GM19035 (cell line): Measurements from ENCODE around the gene ADAMTS2.

ENCODE experiments used
- ATAC-seq: cut with Tn5 transposase; IDR thresholded peaks from one replicate; pipeline ENCODE4 v1.9.1; 2021; ENCODE audit not compliant: unreplicated experiment

Gene ADAMTS2

DNA sequence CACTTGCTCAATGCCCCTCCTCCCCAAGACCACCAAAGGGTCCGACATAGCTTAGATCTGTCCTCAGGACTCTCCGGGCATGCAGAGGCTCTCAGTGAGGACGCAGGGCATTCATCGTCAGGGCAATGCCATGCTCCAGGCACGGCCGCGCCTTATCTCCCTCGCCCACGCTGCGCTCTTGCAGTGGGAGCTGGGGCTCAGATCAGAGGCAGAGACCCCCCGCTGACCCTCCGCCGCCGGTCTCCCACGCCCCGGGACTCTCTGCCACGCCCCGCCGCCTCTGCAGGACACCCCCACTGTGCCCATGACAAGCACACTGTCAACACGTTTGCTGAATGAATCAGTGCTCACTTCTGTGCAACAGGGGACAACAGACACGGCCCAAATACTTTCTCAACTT lies 140.7 kb downstream of the ADAMTS2 start:
- ATAC-seq: no peak

DNA sequence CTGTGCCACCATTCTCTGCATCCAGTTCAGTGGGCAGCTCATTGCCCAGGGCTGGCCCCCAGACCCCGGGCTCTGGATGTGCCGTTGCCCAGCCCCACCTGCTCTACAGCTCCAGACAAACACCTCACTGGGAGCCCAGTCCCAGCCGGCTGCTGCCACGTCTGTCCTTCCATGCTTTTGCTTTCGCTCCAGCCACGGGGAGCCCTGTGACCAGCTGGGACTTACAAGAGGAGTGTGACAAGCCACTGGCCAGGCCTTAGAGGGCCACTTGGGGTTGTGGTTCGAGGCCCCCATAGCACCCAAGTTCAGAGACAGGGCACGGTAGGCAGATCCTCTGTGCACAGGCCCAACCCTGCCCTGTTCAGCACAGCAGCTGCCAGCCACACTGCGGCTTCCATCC lies 142.0 kb downstream of the ADAMTS2 start:
- no peak for ATAC-seq

DNA sequence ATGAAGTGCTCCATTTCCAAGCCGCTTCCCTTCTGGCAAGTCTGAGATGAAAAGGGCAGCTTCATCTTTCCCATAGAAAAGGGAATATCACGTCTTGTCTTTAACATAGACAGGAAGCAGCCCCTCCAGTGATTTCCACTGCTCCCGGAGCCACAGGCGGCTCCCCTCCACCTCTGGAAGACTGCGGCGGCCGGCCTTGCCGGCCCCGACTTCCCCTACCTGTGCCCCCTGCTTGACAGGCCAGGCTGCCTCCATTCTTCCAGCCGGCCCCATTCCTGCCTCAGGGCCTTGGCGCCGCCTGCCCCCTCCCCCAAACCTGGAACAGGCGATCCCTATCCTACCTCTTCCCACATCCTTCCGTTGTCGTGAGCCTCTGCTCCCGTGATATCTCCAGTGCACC lies 143.3 kb downstream of the ADAMTS2 start:
- no peak for ATAC-seq

DNA sequence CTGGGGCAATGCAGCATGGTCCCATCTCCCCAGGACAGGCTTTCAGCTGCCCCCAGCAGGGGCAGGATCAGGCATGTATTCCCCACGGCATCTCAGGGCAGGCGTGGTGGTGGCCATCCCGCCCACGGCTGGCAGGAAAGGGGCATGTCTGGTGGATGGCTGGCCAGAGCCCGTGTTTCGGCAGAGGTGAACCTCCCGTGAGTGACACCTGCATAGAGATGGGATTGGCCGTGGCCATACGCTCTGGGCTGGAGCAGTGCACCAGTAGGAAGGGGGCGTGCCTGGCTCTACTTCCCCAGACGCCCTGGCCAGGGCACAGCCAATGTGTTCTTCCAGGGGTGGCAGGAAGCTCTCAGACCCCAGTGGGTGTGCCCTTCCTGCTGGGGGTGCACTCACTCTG lies 146.0 kb downstream of the ADAMTS2 start:
- no peak for ATAC-seq

DNA sequence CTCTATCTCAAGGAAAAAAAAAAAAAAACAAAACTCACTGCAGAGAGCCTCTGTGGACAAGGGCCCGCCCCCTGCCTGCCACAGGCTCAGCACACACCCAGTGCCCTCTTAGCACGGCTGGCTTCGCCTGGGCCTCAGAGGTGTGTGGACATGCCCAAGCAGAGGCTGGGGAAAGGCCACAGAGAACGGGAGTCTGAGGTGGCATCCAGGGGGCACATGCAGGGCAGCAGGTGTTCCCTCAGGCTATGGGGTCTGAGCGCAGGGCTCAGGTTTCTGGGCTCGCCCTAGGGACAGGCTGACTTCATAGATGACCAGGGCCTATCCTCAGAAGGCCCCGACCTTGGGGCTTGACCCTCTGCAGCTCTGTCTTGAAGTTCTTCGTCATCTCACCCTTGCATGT lies 146.4 kb downstream of the ADAMTS2 start:
- ATAC-seq: no peak

DNA sequence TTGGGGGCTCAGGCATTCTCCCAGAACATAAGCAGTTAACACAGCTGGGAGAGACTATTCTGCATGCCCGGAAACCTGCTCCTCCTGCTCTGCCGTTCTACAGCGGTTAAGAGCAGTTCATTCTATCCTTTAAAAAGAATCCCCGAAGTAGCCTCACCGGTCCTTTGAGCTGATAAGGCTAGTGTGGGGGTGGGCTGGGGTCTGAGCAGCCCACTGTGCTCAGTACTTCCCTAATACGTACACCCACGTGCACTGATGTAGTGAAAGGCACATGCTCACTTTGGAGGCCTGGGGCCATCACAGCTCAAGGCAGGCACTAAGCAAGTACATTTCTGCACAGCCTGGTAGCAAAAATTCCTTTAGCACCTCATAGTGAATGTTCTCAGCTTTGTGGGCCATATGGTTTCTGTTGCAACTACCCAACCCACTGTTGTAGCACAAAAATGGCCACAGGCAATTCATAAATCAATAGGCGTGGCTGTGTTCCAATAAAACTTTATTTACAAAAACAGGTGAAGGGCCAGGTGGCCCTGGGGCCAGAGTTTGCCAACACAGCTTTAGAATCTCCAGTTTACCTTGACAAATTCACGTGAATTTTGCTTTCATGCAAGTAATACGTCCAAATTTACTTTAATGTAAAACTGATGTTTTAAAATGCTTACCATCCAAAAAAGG lies 148.7 kb downstream of the ADAMTS2 start:
- ATAC-seq: no peak

DNA sequence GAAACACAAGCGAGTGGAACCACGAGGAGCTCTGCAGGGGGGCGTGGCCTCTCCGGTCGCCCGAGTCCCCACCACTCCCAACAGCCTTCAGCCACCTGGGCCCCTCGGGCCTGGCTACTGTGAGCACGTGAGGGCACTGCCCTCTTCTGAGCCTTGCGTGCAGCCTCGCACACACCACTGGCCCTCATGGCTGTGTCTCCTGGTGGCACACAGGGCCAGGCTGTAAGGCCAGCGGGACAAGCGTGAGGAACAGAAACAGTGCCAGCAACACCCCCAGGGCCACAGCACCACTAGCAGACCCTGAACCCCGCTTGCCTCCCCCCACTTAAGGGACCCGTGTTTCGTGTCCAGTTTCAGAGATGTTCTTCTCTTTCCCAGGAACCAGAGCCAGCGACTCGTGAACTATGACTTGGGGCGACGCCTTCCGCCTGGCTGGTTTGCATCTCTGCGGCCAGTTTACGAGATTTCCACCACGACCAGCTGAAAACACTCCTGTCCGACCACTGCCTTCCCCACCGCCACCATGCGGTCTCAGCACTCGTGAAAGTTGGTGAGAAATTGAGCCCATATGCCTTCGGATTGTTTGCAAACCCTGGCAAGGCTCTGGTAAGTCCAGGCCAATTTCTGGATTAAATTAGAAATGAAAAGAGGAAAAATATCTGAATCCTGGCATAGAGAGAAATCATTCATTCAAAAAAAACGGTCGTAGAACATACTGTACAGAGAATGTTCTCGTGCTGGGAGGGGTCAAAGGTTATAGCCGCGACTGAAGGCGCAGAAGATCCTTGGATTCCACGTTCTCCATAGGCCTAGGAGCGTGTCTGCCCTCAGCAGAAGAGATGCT lies 149.5 kb downstream of the ADAMTS2 start:
- no peak for ATAC-seq

DNA sequence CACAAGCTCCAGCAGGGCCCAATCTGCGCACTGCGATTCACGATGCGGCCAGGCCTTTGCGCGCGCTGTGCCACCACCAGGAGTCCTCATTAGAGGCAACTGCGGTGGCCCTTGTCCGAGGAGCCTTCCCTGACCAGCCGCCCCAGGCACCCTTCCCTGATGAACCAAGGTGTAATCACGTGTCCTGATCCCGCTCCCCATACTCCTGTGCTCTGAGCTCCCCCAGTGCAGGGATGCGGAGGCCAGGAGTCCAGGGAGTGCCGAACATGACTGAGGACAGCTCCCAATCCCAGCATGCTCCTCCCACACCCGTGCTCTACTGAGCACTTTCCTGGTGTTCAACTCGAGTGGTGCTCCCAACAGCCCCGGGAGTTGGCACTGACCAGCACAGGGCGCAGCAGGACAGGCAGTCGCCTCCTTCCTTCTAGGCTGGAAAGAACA lies 150.3 kb downstream of the ADAMTS2 start:
- ATAC-seq: no peak

DNA sequence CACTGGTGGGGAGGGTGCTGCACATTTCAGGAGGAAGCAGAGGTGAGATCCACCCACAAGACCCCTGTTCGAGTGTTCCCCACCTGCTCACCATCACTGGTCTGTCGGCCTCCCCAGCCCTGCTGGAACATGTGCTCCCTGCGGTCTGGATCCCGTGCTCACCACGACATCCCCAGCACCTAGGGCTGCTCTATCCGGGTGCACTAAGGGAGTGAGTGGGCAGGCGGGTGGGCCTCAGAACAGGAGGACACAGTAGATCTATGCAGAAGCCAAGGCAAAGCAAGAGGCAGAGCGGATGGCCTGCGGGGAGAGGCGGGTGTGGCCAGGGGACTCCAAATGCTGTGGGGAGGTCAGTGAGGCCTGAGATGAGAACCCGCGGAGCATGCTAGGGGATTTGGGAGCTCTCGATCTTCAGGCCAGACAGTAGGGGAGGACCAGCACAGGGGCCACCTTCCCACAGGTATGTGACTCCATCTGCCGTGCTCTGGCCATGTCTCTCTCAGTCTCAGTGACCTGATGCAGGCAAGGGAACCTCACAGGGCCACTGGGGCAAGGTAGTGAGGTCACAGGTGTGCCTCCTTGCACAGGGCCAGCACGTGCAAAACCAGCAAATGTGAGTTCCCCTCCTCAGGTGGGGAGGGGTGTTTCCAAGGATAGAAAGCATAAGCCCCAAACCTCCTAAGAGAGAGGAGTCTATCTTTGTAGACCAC lies 150.9 kb downstream of the ADAMTS2 start:
- no peak for ATAC-seq

DNA sequence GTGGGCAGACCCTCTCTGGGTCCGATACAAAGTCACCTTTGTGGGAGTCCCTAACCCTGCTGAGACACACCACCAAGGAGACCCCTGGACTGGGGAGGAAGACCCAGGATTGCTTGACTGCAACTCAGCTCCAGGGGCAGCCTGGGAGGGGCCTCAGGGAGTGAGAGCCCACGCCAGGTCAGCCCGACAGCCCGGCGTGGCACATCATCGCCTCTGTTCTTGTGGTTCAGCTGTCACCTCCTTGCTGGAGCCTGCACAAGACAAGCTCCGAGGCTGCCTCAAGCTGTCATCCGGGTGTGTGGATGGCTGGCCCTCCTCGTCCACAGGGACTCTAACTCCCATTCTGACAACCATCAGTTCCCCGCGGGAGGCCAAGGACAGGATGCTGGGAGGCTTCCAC lies 151.5 kb downstream of the ADAMTS2 start:
- ATAC-seq: no peak

DNA sequence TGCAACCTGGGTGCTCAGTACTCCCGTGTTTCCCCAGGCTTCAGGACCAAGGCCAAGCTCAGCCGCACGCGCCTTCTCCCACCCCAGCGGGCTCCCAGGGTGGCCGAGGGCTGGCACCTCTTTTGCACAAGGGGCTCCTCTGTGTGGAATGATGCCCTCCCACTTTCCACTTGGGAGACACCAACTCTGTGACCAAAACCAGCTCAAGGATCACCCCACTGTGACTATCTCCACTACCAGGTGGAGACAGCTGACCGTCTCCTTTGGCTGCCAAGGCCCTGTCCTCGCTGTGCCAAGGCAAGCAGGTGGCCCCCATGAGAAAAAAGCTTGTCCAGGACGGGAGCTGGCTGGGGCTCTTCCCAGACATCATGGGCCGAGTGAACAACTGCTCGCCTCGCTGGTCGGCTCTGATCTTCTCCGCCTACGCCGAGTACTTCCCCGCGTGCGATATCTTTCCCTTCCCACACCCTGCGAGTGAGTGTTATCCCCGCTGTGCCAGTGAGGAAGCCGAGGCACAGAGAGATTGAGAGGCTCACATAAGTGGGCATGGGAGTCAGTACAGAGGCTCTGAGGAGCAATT lies 152.3 kb downstream of the ADAMTS2 start:
- no peak for ATAC-seq

DNA sequence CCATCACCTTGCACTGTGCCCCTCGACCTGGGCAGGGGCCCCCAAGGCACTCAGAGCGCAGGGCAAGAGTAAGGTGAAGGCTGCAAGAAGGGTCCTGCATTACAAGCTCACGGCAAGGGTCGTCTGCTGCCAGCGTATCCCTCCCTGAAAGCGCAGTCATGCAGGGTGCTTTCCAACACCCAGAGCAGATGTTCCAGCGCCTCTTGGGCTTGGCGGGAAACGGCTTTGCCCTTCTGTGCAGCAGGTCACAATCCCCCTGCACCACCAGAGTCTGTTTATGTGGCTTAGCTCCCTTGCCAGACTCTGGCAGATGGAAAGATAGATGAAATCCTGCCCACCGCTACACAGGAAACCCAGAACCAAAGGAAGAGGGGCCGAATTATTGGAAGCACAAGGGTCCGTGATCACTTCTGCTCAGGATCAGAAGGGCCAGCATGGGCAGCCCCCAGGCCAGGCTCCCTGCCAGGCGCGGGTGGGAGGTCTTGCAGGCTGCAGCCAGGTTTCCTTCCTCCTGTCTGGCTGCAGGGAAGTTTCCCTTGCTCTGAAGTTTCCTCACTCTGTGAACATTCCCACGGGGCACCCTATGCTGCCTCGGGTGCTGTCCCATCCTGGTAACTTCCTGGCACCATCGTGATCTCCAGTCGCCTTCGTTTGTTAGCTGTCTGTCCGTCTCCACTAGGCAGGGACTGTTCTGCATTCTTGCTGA lies 152.9 kb downstream of the ADAMTS2 start:
- ATAC-seq: no peak

DNA sequence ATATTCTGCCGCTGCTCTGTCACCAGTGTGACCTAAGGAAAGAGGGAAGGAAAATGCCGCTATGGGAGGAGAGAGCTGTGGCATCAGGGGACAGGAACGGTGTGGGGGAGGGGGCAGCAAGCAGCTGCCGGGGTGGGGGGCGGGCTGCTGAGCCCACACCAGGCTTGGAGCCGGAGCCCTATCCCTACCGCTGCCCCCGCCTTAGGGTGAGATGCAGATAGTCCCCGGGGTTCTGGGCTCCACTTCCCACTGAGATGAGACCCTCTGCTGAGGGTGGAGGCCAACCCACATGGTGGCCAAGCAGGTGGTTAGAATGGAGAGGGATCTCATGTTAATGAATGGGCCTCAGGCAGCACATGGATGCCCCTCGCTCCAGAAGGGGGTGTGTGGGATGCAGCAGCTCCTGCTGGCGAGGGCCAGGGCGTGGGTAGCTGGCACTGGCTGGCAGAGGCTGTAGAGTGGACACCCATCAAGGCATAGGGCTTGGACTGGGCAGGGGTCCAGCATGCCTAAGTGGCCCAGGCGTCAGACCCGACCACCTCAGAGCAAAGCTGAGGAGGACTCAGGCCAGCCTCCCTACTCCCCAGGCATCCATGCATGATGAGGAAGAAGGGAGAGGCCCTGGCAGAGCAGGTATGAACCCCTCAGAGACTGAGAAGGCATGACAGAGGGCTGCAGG lies 153.6 kb downstream of the ADAMTS2 start:
- no peak for ATAC-seq

DNA sequence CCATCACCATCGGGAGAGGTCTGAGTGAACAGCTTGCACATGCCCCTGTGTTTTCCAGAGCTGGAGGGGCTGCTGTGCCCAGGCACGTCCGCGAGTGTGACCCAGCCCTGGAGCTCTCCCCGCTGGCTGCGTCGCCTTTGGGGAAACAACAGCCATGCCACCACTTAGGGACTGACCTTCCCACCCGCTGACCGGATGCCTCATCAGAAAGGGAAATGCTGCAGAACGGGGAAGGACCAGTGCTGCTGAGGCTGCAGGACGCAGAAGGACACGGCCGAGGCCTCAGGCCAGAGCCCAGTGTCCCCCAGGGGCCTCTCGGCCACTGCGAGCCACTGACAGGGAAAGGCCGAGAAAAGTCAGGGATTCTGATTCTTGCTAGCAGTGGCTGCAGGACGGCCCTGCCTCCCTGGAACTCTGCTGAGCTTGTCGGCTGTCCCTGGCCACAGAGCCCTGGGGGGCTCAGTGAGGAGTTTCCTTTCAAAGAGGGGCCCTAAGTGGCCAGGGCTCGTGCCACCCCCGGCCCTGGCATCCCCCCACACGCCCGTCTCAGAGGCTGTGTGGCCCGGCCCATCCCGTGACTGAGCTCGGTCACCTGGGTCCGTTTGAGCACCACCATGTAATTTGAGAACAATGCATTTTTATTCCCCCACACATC lies 154.3 kb downstream of the ADAMTS2 start:
- no peak for ATAC-seq

DNA sequence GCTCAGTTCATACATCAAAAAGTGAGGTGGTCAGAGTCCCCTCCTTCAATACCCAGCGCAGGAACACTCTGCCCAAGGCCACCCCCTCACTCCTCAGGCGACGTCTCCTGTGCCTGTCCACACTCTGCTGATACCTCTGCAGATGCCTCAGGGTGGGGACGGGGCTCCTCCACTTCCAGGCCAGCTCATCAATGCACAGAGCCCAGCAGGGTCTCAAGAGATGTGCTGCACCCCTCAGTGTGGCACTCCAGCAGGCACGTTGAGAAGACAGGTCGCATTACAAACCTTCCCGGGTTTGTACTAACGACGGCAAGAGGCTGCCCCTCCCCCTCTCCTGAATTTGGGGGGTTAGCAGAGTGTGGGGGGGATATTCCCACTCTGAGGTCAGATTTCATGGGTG lies 156.6 kb downstream of the ADAMTS2 start:
- ATAC-seq: no peak

DNA sequence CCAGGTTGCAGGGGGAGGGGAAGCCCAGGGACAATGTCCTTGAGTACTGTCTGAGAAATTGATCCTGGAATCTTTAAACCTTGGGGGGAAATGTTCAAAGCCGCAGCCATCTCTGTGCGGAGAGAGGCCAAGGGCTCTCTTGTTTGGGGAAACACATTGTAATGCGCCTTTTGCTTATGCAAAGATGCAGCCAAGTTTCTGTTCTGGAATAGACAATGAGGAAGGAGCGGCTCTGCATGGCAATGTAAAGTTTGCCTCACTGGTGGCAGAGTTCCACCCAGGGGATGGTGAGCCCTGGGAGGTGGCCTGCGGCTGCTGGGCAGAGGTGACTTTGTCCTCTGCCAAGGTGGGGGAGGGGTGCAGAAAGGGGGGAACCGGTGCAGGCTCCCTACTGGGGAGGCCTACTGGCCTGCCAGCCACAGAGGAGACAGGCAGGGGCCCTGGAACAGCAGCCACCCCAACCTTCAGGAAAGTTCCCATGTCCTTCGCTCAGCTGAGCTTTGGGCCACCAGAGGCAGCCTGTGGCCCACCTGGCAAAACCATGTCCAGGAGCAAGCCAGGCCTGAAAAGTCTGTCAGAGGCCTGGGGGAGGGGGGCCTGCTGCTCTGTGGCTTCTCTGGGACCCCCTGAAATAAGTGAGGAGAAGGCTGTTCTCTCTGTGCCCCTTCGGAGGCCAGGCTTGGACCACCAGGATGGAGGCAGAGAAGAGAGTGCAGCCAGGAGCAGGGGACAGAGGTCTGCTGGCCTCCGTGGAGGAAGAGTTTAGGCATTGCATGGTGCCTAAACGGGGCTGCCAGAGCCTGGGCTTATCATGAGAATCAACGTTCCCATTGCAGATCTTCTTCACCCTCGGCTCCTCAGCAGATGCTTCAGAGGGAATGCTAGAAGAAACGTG lies 157.3 kb downstream of the ADAMTS2 start:
- no peak for ATAC-seq

DNA sequence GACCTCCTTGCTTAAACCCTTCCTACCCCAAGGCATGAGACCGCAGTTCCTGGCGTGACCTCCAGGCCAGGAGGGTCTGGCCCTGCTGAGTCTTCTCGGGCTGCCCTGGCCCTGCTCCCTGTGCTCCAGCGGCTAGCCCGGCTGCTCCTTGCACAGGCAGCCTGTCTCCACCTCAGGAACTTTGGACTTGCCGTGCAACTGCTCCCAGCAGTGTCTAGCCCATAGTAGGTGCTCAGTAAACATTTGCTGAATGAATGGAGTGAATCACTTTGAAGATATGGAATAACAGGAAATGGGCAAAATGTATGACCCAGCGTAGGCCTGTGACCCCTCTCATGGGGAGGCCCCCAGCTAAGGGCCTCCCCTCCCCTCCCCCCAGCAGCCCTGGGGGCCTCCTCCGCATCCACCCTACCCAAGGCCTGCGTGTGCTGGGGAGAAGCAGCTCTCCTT lies 158.0 kb downstream of the ADAMTS2 start:
- ATAC-seq: no peak

DNA sequence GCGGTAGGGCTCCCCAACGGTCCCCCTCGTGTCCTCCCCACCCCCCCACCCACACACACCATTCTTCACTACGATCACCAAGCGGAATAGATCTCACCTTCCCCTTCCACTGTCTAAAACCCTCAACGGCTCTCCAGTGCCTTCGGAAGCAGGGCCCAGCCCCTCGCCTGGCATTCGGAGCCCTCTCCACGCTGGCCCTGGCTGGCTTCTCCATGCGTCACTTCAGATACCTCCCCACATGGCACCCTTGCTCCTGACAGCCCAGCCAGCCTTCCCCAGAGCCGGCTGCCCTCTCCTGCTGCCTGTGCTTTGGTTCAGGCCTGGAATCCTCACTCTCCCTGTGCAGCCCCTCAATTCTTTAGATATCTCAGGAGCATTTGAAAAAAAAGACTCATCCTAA lies 158.5 kb downstream of the ADAMTS2 start:
- no peak for ATAC-seq

DNA sequence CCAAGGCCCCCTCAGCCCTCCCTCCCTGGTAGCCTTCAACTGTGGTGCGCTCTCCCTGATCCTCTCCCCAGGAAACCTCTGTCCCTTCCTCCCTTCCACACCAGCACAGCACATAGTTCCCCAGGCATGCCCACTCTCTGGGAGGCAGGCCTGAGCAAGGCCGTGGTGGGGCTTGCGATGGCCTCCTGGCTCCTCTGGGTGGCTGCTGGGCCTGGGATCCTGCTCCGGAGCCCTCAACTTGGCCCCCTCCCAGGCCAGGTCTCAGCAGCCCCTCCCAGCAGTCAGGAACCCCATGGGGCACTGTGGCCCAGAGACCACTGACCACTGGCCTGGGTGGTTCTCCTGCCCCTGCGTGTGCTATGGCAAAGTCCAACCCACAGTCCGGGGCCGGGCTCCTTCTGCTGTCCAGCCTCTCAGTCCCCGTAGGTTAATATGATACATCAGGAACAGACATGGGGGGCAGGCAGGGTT lies 159.3 kb downstream of the ADAMTS2 start:
- no peak for ATAC-seq
